GM21447 (cell line): ENCODE data around the gene CNGA1.
"Not testable (repeated sequence)": the region's sequence is repeated elsewhere in the genome, so short reads cannot be mapped to it uniquely, and the experiment has no call there.

Source experiments
- ATAC-seq: cut with Tn5 transposase; IDR thresholded peaks from one replicate; pipeline ENCODE4 v1.9.1; 2021; ENCODE audit not compliant: unreplicated experiment

The CNGA1 gene

DNA sequence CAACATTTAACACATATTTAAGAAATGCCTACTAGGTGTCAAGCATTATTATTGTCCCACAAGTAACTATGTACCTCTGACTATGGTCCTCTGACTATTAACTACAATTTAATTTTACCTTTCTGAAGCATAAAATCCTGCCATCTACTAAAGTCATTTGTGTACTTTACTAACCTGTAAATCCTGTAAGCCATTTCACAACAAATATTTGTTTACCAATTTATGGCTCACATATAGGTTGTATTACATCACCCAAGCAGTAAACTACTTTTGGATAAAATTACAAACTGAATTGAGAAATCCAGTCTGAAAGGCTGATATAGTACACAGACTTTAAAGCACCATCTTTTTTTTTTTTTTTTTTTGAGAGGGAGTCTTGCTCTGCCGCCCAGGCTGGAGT is 43.8 kb downstream of the CNGA1 start:
- ATAC-seq: no peak

DNA sequence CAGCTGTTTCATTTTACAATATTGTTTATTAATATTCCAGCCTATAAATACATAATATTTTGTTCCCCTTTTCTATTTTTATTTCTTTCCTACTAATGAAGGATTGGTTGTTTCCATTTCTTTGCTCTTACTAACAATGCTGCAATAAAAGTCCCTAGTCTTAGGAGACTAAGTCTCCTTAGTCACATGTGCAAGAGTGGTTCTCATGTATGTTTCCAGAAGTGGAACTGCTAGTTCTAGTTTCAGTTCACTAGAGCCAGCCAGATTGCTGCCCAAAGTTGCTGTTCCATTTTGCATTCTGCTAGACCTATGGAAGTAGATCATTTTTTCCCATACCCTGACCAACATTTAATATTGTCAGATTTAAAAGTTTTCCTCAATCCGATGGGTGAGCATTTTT is 44.3 kb downstream of the CNGA1 start:
- no peak for ATAC-seq

DNA sequence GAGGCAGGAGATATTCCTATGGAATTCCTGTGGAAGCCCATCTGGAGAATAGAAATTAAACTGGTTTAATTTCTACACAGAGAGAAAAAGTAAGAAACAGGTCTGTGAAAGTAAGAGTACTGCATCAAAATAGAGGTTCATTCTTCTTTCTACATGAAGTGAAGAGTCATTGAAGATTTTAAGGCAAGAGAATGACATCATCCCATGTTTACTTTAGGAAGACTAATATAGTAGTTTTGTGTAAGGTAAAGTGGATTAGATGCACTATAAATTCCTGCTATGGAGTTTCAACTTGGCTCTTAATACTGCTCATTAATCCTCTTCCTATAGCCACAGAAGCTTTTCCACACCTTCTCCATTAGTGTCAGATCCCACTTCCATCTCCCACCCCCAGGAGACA is 47.6 kb downstream of the CNGA1 start:
- ATAC-seq: no peak

DNA sequence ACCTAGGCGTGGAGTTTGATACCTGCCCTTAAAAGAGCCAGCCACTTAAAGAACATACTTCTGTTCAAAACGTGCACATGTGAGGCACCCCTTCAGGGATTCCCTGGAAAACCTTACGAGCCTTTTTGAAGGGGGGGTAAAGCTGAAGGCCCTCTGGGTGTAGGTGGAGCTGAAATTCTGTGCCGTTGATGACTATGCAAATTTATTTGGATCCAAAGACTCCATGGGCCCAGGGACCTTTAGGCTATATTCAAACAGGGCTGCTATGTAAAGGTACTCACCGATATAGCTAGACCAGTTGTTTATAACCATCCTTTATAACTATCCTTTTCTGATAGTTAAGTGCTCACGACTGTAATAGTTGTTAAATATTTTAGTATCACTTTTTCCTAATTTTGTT is 61.8 kb downstream of the CNGA1 start:
- no peak for ATAC-seq

DNA sequence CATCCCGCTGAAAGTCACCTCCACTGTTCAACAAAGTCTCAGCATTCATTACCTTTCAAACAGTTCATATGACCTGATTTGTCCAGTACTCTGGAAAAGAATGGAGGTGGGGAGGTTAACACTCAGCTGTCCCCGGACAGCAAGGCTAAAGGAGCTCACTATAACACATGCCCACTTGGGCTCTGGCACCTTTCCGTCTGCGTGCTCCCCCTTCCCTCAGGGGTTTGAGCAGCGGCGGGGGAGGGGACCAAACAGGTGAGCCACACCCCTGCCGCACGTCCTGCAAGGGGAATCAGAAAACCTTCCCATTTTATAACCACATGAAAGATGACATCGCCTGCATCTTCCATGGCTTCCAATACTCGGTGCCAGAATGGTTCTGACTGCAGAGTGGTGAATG is 62.2 kb downstream of the CNGA1 start:
- ATAC-seq: no peak

DNA sequence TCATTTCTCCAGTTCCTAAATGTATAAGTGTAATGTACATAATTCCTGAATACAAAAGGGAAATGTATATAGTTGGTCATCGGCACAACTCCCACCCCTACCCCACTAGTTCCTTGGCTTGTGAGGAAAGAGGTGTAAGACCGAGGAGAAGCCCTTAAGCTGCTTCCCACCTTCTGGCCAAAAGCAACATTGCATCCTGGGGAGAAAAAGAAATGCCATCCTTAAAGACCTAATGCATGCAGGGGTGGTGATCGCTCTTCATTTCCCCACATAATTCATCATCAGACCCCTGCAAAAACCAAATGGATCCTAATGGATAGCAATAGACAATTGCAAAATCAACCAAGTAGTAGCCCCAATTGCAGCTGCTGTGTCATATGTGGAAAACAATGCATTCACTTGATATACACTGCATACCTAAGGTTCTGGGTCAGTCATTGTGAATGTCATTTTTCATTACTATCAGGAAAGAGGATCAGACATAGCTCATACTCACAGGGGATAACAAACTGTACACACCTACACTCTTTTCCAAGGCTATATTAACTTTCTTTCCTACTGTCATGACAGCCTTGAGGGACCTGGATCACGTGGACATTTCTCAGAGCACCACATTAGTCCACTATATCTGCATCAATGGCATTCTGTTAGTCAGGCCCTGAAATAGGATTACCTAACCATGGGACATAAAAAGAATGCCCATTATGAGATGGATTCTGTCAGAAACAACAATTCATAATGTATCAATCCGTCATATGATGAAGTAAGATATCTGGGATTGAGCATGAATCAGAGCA is 70.4 kb downstream of the CNGA1 start:
- no peak for ATAC-seq

DNA sequence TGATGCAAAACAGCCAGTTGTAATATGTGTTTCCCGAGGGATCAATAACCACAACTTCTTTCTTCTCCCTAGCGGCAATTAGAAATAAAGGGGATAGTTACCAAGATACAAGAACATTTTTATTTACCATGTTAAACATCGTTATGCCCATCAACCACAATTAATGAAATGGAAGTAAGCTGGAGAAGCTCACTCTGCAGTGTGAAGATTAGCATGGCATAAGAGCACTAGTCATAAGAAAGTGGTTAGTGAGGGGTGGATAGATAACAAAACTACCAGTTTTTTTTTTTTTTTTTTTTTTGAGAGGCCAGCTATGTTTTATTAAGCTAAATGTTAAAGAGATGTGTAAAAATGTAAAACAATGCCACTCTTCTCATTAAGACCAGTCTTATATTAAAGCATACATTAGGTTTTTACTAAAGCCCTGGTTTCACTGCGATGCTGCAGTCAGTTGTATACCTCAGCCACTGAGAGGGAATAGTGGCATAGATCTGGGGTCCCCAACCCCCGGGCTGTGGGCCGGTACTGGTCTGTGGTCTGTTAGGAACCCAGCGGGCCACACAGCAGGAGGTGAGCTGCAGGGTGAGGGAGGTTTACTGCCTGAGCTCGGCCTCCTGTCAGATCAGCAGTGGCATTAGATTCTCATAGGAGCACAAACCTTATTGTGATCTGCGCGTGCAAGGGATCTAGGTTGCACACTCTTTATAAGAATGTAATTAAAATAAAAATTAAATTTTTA is 74.2 kb downstream of the CNGA1 start:
- ATAC-seq: no peak

DNA sequence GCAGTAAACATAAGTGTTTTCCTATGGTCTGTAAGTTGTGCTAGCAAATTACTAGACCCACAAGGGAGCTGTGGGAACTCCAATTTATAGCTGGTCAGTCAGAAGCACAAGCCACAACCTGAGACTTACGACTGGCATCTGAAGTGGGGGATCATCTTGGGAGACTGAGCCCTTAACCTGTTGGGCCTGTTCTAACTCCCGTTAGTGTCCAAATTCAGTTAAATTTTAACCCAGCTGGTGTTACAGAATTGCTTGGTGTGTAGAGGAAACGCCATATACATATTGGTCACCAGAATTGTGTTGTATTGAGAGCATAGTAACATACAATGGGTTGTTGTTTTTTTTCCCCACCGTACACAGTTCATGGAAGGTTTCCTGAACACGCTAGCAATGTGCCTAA is 77.0 kb downstream of the CNGA1 start:
- no peak for ATAC-seq

DNA sequence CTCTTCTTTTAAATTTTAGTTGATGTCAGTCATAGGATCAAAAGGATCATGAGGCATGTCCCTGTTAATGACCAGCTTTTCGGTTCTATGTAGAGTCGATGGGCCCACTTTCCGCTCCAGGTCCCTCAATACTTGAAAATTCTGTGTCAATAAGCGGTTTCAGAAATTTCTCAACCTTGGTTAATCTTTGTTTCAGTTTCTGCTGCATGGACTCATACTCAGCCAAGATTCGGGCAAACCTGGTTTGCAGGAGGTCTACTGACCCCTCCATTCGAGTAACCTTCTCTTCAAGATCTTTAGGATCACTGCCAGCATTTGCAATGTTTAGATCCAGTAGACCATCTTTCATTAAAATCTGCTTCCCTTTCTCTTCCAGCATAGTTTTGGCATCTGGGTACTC is 80.1 kb downstream of the CNGA1 start:
- no peak for ATAC-seq

DNA sequence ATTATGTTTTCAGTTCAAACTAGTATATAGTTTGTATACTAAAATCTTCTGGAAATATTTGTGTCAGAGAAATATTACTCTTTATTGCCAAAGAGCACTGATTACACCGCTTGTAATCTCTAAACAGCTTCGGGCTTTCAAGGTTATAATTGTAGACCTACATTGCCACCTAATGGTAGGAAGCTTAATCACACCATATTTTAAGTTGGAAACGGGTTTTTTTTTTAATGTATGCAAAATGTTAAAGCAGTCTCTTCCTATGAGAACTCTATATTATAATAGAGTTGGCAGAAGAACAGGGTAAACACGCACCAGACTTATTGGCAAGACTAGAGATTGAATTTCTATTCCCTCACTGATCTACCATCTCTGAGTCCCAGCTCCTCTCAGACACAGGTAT is 82.6 kb downstream of the CNGA1 start:
- ATAC-seq: peak; percentile 61

DNA sequence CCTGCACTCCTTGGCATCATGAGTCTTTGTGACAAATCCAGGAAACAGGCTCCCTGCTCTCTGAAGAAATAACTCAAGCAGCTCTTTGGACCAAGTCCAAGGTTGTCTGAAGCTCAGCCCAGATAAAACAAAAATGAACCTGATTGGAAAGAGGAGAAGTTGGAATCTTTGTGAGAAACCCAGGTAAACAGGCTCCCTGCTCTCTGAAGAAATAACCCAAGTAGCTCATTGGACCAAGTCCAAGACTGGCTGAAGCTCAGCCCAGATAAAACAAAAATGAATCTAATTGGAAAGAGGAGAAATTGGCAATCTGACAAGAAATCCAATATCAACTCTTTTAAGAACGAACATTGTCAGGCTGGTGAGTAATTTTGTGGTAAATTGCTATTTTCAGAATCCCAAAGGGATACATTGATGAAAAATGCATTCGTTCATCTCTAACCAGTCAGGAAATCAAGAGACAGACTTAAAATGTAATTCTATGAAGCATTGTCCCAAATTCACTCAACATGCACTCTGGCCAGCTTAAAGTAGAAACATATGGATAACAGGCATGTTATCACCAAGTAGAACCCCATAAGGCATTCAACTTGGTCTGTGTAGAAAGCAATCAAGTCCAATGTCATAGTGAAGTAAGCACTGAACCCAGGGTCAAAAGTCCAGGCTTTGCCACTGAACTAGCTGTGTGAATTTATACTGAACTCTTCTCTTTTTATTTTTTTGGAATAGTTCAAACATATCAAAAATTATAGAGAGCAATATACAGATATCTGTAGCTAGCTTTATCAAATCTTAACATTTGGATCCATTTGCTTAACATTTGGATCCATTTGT is 85.3 kb downstream of the CNGA1 start:
- ATAC-seq: no peak

DNA sequence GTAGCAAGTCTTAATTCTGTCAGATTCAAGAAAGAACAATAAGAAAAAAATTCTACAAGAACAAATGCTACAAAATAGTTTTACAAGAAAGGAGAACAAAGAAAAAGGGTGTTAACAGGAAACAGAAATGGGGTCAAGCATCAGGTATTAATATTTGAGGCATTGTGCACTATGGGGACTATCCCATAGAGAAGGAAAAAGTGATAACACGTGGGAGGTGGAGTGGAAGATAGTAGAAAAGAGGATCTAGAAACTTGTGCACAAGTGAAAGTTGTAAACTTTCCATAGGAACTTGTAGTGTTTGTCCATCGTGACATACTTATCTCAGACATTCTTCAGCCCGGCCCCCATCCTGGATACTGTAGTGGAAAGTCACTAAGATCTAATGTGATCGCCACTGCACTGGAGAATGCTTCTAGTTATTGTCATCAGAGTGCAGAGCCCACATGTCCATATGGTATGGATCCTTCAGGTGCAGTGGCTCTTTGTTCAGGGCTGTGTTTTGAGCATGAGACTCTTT is 86.7 kb downstream of the CNGA1 start:
- no peak for ATAC-seq

DNA sequence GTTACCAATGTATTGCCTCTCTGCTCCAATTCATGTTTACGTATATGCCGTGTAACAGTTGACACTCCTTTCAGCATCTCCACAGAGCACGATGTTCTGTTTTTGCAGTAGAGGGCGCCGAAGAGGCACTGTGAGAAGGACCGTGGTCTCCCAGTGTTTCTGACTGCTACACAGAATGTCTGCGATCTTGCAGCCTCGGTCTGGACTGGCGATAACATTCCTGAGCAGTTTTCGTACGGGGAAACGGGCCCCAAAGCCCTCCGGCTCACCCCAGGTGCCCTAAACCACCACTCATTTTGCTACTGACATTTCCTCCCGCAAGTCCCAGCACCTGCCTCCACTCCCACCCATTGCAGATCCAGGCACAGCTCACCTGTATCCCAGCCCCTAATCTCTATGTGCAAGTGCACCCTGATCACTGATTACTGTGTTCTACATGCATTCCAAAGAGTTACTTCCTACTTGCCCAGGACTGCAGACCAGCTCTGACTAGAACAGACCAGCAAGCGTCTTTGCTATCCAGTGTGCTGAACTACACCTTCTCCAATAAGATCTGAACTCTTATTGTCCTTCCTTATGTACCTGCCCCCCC is 89.7 kb downstream of the CNGA1 start:
- ATAC-seq: peak; percentile 97

DNA sequence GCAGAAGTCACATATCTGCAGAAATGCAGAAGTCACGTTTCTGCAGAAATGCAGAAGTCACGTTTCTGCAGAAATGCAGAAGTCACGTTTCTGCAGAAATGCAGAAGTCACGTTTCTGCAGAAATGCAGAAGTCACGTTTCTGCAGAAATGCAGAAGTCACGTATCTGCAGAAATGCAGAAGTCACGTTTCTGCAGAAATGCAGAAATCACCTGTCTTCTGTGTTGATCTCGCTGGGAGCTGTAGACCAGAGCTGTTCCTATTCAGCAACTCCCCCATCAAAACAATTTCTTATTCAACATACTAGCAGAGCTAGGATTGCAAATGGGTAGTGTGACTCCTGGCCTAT is 93.2 kb downstream of the CNGA1 start:
- not testable (repeated sequence) for ATAC-seq

DNA sequence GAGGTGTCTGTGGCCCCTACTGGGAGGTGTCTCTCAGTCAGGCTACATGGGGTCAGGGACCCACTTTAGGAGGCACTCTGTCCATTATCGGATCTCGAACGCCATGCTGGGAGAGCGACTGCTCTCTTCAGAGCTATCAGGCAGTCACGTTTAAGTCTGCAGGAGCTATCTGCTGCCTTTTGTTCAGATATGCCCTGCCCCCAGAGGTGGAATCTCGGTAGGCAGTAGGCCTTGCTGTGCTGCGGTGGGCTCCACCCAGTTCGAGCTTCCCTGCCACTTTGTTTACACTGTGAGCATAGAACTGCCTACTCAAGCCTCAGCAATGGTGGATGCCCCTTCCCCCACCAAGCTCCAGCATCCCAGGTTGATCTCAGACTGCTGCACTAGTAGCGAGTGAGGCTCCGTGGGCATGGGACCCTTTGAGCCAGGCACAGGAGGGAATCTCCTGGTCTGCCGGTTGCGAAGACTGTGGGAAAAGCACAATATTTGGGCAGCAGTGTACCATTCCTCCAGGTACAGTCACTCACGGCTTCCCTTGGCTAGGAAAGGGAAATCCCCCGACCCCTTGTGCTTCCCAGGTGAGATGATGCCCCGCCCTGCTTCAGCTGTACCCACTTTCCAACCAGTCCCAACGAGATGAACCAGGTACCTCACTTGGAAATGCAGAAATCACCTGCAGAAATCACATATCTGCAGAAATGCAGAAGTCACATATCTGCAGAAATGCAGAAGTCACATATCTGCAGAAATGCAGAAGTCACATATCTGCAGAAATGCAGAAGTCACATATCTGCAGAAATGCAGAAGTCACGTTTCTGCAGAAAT is 93.8 kb downstream of the CNGA1 start:
- ATAC-seq: not testable (repeated sequence)

DNA sequence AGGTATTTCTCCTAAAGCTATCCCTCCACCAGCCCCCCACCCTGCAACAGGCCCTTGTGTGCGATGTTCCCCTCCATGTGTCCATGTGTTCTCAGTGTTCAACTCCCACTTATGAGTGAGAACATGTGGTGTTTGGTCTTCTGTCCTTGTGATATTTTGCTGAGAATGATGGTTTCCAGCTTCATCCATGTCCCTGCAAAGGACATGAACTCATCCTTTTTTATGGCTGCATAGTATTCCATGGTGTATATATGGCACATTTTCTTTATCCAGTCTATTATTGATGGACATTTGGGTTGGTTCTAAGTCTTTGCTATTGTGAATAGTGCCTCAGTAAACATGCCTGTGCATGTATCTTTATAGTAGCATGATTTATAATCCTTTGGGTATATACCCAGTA is 99.3 kb downstream of the CNGA1 start:
- ATAC-seq: not testable (repeated sequence)

DNA sequence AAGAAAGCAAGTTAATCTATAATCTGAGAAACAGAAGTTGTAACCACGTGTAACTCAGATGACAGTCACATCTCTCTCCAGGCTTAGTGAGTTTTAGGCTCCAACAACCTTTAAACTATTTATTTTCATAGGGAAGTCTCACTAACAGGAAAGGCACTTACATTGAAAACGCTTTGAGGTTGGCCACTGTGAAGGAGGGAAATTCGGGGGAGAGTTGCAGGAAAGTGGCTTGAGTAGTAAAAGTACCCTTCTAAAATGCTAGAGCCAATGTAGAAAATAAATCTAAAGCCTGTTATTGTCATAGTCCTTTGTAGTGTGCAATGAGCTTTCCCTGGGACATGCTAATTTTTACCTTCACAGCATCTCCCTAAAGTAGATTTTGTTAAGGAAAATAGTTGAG is 101.1 kb downstream of the CNGA1 start:
- no peak for ATAC-seq

DNA sequence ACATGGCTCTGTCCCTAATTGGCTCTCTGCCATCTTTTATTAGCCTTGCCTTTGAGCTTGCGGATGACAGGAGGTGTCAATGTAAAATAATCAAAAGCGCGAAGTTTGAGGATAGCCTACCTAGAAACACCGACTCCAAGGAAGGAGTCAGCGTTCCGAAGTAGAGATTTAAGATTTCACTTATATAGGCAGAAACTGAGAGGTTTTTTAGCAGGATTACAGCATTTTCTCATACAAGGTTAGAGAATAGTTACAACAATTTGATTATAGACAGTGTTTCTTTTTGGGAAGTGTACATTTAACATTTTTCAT is 101.6 kb downstream of the CNGA1 start:
- ATAC-seq: peak; percentile 14

DNA sequence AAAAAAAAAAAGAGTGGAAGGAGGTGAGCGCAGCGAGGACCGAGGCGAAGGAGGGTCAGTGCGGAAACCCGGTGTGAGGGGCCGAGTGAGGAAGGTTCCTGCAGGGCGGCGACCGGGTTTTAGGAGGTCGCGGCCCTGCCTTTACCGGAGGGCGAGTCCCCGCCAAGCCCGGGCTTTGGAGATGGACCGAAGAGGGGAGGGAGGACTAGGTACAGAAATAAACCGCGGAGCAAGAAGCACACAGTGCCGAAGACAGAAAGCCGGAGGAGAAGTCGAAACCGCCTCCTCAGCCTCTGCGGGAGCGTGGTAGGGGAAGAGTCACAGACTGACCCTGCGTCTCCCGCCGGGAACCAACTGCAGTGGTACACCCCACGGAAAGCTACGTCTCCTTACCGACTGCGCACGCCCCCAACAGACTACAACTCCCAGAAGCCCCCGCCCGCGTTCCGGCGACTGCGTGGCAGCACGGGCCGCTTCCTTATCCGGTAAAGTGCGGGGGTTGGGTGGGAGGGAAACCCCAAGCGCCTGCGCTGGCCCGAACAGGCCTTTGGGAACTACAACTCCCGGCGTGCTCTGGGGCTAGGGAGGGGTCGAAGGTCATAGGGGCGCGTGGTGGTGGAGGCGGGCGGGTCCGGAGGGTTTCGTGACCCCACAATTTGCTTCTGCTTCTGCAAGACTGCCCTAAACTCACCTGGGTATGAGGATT is 102.1 kb downstream of the CNGA1 start, which contains the start of gene NFXL1:
TSS of gene NFXL1 (minus strand) at position 364 of the 706 bp plus-strand sequence. CDS start 380 bp downstream, outside the sequence.
- ATAC-seq: peak; percentile 97

DNA sequence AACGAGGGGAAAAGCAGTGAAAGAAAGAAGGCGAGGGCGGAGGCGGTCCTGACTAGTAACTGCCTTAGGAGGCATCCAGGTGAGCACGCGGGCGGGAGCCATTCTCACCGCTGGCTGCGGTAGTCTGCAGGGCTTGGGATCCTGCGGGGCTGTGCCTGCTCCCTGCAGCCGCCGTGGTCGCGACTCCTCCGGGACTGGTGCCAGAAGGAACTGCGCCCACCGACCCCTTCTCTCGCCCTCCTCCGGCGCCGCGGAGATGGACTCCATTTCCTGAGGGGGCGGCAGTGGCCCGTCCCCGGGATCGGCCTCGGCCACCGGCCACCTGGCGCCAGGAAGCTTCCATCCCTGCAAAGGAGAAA is 102.6 kb downstream of the CNGA1 start:
- ATAC-seq: peak; percentile 16
